GM12878 (cell line): ENCODE data around the gene CHST15. TPM values are rescaled to one million over a fixed set of nuclear protein-coding genes. Genes with fewer than 3 reads are reported as not detected.

ENCODE experiments used
- ATAC-seq: fragments of 200-7000 bp; cut with Tn5 transposase; 3 replicates; pipeline ENCODE4 v1.9.1; 2020; ENCODE audit warnings: mild to moderate bottlenecking, moderate library complexity
- BruUV-seq: library from RNA; stranded (reverse); fragments of 400-500 nt; replicated peaks from 2 replicates; lab custom pipeline; 2021; lab: Mats Ljungman, UMichigan
- CTCF ChIA-PET: fragments of 300-600 bp; sonication (Branson Sonifier 250); formaldehyde crosslinking; extraction: SDS; loops from one replicate; lab custom pipeline; 2021; ENCODE audit warnings: inconsistent platforms; lab: Yijun Ruan, JAX
- POLR2A ChIA-PET: fragments of 350-600 bp; formaldehyde crosslinking; extraction: SDS; loops from one replicate; lab custom pipeline; 2021; ENCODE audit warnings: inconsistent platforms; lab: Charles Lee
- RAD21 ChIA-PET: fragments of 300-600 bp; sonication (Branson Sonifier 250); formaldehyde crosslinking; loops from one replicate; lab custom pipeline; 2023; ENCODE audit warnings: antibody characterized with exemption; ENCODE audit not compliant: unreplicated experiment; lab: Charles Lee
- SMC1A ChIA-PET: fragments of 300-600 bp; sonication (Branson Sonifier 250); formaldehyde crosslinking; loops from one replicate; lab custom pipeline; 2023; ENCODE audit not compliant: unreplicated experiment, uncharacterized antibody; lab: Charles Lee
- DNase-seq: peaks from one replicate; pipeline ENCODE4 v3.0.0-alpha.2; 2011; ENCODE audit warnings: low read depth, low spot score
- FAIRE-seq: peaks from 3 replicates; lab custom pipeline; 2011; peaks lifted over from hg19 to GRCh38; lab: Jason Lieb, UNC
- H2AFZ ChIP-seq: 2 replicates; pipeline ENCODE4 v1.6.0; 2011; ENCODE audit warnings: low read depth, low read length, control low read depth; ENCODE audit not compliant: control insufficient read depth
- H3K27ac ChIP-seq: 2 replicates; pipeline ENCODE4 v1.5.1; 2011; ENCODE audit warnings: control low read depth; ENCODE audit not compliant: control insufficient read depth, insufficient read depth
- H3K27me3 ChIP-seq, 2 experiments: replicated peaks in 1 of 2; 2 replicates each; pipeline versions ENCODE4 v1.6.0 to v1.6.1; 2011; ENCODE audit warnings: low read length in 1 of 2; ENCODE audit not compliant: control insufficient read depth in 2 of 2, insufficient read depth in 2 of 2
- H3K36me3 ChIP-seq, 2 experiments: 2 replicates each; pipeline ENCODE4 v1.5.1; 2011; ENCODE audit warnings: low read length in 1 of 2; ENCODE audit not compliant: control insufficient read depth in 2 of 2, insufficient read depth in 2 of 2
- H3K4me1 ChIP-seq: 2 replicates; pipeline ENCODE4 v1.6.1; 2011; ENCODE audit warnings: mild to moderate bottlenecking, low read length, moderate library complexity, mixed read lengths; ENCODE audit not compliant: control insufficient read depth, insufficient read depth
- H3K4me2 ChIP-seq: 2 replicates; pipeline ENCODE4 v1.6.0; 2011; ENCODE audit warnings: control low read depth; ENCODE audit not compliant: control insufficient read depth, insufficient read depth
- H3K4me3 ChIP-seq: fragments of 200-600 bp; sonication (generic); 2 replicates; pipeline ENCODE4 v1.5.1; 2016
- H3K79me2 ChIP-seq: 2 replicates; pipeline ENCODE4 v1.6.0; 2011; ENCODE audit warnings: low read length; ENCODE audit not compliant: control insufficient read depth, insufficient read depth
- H3K9ac ChIP-seq: 2 replicates; pipeline ENCODE4 v1.8.0; 2011; ENCODE audit warnings: low read length, control low read depth, mixed read lengths; ENCODE audit not compliant: control insufficient read depth, insufficient read depth
- H3K9me3 ChIP-seq: replicated peaks from 3 replicates; pipeline ENCODE4 v1.5.1; 2011; ENCODE audit warnings: mild to moderate bottlenecking, low read length; ENCODE audit not compliant: control insufficient read depth, insufficient read depth
- H4K20me1 ChIP-seq: 2 replicates; pipeline ENCODE4 v1.6.0; 2011; ENCODE audit not compliant: control insufficient read depth, insufficient read depth
- CHD2 ChIP-seq: IDR thresholded peaks from 2 replicates; pipeline ENCODE4 v1.6.1; 2011; ENCODE audit warnings: low read depth, low read length, improper control_type of control experiment, borderline replicate concordance
- KAT2A ChIP-seq: conservative IDR thresholded peaks from 2 replicates; pipeline ENCODE4 v1.6.1; 2011; ENCODE audit warnings: low read depth, low read length; ENCODE audit not compliant: control insufficient read depth
- MYC ChIP-seq: IDR thresholded peaks from 2 replicates; pipeline ENCODE4 v1.6.1; 2011; ENCODE audit warnings: mild to moderate bottlenecking, low read length, moderate library complexity, inconsistent platforms; ENCODE audit not compliant: insufficient read depth, insufficient replicate concordance, insufficient read length, severe bottlenecking
- PAX5 ChIP-seq: IDR thresholded peaks from 2 replicates; pipeline ENCODE4 v1.6.1; 2011; ENCODE audit warnings: low read depth, low read length, borderline replicate concordance
- POLR2A ChIP-seq: IDR thresholded peaks from 2 replicates; pipeline ENCODE4 v1.6.1; 2011; ENCODE audit warnings: low read depth, mild to moderate bottlenecking, low read length
- SMAD5 ChIP-seq: IDR thresholded peaks from 2 replicates; pipeline ENCODE4 v1.6.1; 2016; ENCODE audit warnings: antibody characterized with exemption, low read depth
- SREBF1 ChIP-seq: IDR thresholded peaks from 2 replicates; pipeline ENCODE4 v1.6.1; 2012; ENCODE audit warnings: mild to moderate bottlenecking, low read length
- YY1 ChIP-seq: IDR thresholded peaks from 2 replicates; pipeline ENCODE4 v1.6.1; 2011; ENCODE audit warnings: low read depth, mild to moderate bottlenecking, low read length
- ZBTB33 ChIP-seq: fragments of 450-650 bp; IDR thresholded peaks from 2 replicates; pipeline ENCODE4 v1.6.1; 2017; ENCODE audit warnings: mild to moderate bottlenecking
- ZNF274 ChIP-seq: IDR thresholded peaks from one replicate; pipeline ENCODE4 v1.8.0; 2011; ENCODE audit not compliant: insufficient read length, insufficient read depth
- WGBS: methylation state at CpG from one replicate; pipeline ENCODE4 v1.1.6; 2016; ENCODE audit warnings: low lambda C conversion rate; ENCODE audit not compliant: insufficient replicate concordance, insufficient coverage; ENCODE audit errors: missing lambda C conversion rate; 5-methylcytosine and 5-hydroxymethylcytosine counted together
- in situ Hi-C: fragments of 300-500 bp; cut with MboI; formaldehyde crosslinking; loops from 9 replicates; pipeline ENCODE4 v1.14.3; 2018; ENCODE audit warnings: mixed read lengths
- intact Hi-C: fragments of 100-400 bp; cut with micrococcal nuclease; formaldehyde crosslinking; loops from one replicate; pipeline ENCODE4 v1.14.2; 2022; ENCODE audit not compliant: unreplicated experiment
- polyA plus RNA-seq, 11 experiments: library from polyadenylated mRNA; depleted of rRNA in 4 of 11; unstranded in 6 of 11; stranded (reverse) in 5 of 11; fragments of >200 nt; fragmentation: Nextera tagmentation in 4 of 11; fragmentation: Illumina TruSeq in 1 of 11; extraction: Ambion mirVana in 4 of 11; extraction: Trizol in 1 of 11; gene quantifications; 1 replicate in 1 of 11; 2 replicates in 10 of 11; pipeline versions ENCODE4 v1.2.1 to v1.2.3, GENCODE V29; 2011 to 2016; ENCODE audit warnings: inconsistent platforms in 2 of 11, missing spikeins in 2 of 11, low read depth in 1 of 11
- total RNA-seq, 4 experiments: library from RNA; depleted of rRNA in 3 of 4; stranded (reverse); fragments of >200 nt in 3 of 4; fragmentation: Illumina TruSeq in 1 of 4; extraction: Trizol in 1 of 4; gene quantifications; 2 replicates each; pipeline versions ENCODE4 v1.2.1 to v1.2.3, GENCODE V29; 2013 to 2021

Gene CHST15
- total and polyA plus RNA-seq, 10 of the 15 experiments (the other 5 are each of a cell fraction or from before 2014, with no cell fraction given), result 0.02 to 0.53 (median 0.05) TPM; not detected in 1

- Histone ChIP-seq H2AFZ (no peak overlapping the region), H3K9me3 (no peaks in the 10 kb centered on the region), H3K4me3 (no peak overlapping the region), H3K9ac (no peak overlapping the region)
- intact Hi-C loops, result loop anchor here (5.0 kb wide), 1 partner anchor 186 kb away; no protein-coding TSS in a partner anchor
- SMC1A ChIA-PET, result interaction anchor here (1.3 to 1.5 kb wide), 2 partner anchors 9 to 249 kb away, joined by 4 to 5 read pairs; no protein-coding TSS in a partner anchor
- WGBS, result 76% methylated on average over 8 of the region's 8 CpGs
- DNase-seq, result no peak
- no peak for FAIRE-seq
- RAD21 ChIA-PET, result interaction anchor here (1.4 to 2.0 kb wide), 3 partner anchors 42 to 254 kb away, joined by 5 to 10 read pairs (median 7); no protein-coding TSS in a partner anchor
- CTCF ChIA-PET, result interaction anchor here (1.1 kb wide), 1 partner anchor 352 kb away, joined by 5 read pairs; no protein-coding TSS in a partner anchor
- TF ChIP-seq KAT2A (no peak), POLR2A (no peak), ZNF274 (no peak), MYC (no peak)
- TF ChIP-seq, all 136 proteins: peak for 0
- H4K20me1 ChIP-seq, result no peaks in the 10 kb centered on the region
- in situ Hi-C loops, result no loop called here
- H3K4me2 ChIP-seq, result no peak overlapping the region
- POLR2A ChIA-PET, result no interaction called here
- BruUV-seq, result no TSS peak
- H3K4me1 ChIP-seq, result peaks cover 16% of the 10 kb centered on the region
- no peak for ATAC-seq
- H3K79me2 ChIP-seq, result no peaks in the 10 kb centered on the region
- no peak overlapping the region for H3K27ac ChIP-seq
- no peaks in the 10 kb centered on the region; a peak in 2 of 4 replicates for H3K27me3 ChIP-seq
- no peaks in the 10 kb centered on the region for H3K36me3 ChIP-seq
Observed at GRCh38 chr10:124036746-124037145, 56.7 kb downstream of the CHST15 start.

GRCh38 chr10:124035928-124036558 lies 57.4 kb downstream of the CHST15 start:
- ChIA-PET POLR2A (interaction anchor here (0.6 kb wide), 1 partner anchor 855 kb away, joined by 4 read pairs; no protein-coding TSS in a partner anchor), RAD21 (interaction anchor here (0.6 to 2.0 kb wide), 7 partner anchors 8 to 503 kb away, joined by 3 to 10 read pairs (median 3); no protein-coding TSS in a partner anchor), SMC1A (interaction anchor here (0.7 to 1.5 kb wide), 6 partner anchors 8 to 353 kb away, joined by 3 to 5 read pairs (median 4); no protein-coding TSS in a partner anchor), CTCF (interaction anchor here (0.6 to 1.1 kb wide), 2 partner anchors 216 to 353 kb away, joined by 3 to 5 read pairs; no protein-coding TSS in a partner anchor)
- in situ Hi-C loops (no loop called here), intact Hi-C loops (loop anchor here (5.0 kb wide), 1 partner anchor 186 kb away; no protein-coding TSS in a partner anchor)
- 6% methylated on average over 21 of the region's 21 CpGs for WGBS
- Histone ChIP-seq H3K36me3 (no peaks in the 10 kb centered on the region), H3K79me2 (no peaks in the 10 kb centered on the region), H3K27me3 (no peaks in the 10 kb centered on the region; a peak in 3 of 4 replicates), H4K20me1 (no peaks in the 10 kb centered on the region), H3K4me2 (peak overlapping the region; percentile 86), H3K9ac (no peak overlapping the region), H2AFZ (peak overlapping the region; percentile 45), H3K27ac (no peak overlapping the region), H3K4me1 (peaks cover 16% of the 10 kb centered on the region), H3K9me3 (no peaks in the 10 kb centered on the region), H3K4me3 (peak overlapping the region; percentile 37; the same call in 1 of the 2 replicates)
- DNase-seq, result peak; percentile 82
- ATAC-seq, result peak; percentile 99
- BruUV-seq, result no TSS peak
- FAIRE-seq, result peak; percentile 99
- TF ChIP-seq YY1 (no peak), ZBTB33 (no peak), ZNF274 (no peak), PAX5 (peak; percentile 78), CHD2 (peak; percentile 87), SREBF1 (no peak), SMAD5 (no peak)
